MCF 10A (cell line): ENCODE results near the gene NPHP4. TPM values are rescaled to one million over a fixed set of nuclear protein-coding genes. Genes with fewer than 3 reads are reported as not detected.

Experiments used
- Bru-seq: library from RNA; stranded (reverse); fragments of 400-500 nt; gene quantifications from one replicate; lab custom pipeline; 2021; lab: Mats Ljungman, UMichigan
- BruChase-seq, 2 experiments: library from RNA; stranded (reverse); fragments of 400-500 nt; gene quantifications; one replicate each; lab custom pipeline; 2021; lab: Mats Ljungman, UMichigan
- BruUV-seq: library from RNA; stranded (reverse); fragments of 400-500 nt; replicated peaks from 2 replicates; lab custom pipeline; 2021; lab: Mats Ljungman, UMichigan
- CTCF ChIA-PET: fragments of 300-600 bp; sonication (Branson Sonifier 250); formaldehyde crosslinking; extraction: SDS; loops from one replicate; lab custom pipeline; 2021; ENCODE audit warnings: antibody characterized with exemption, inconsistent platforms; lab: Yijun Ruan, JAX
- POLR2A ChIA-PET: fragments of 300-600, 350-650 bp; sonication (Branson Sonifier 250); formaldehyde crosslinking; extraction: SDS; loops from one replicate; lab custom pipeline; 2020; ENCODE audit warnings: antibody characterized with exemption, inconsistent platforms; lab: Yijun Ruan, JAX
- DNase-seq: peaks from one replicate; pipeline ENCODE4 v3.0.0-alpha.2; 2018; ENCODE audit not compliant: unreplicated experiment
- H3K27ac Mint-ChIP-seq: one replicate; pipeline ENCODE4 v1.8.0; 2022; ENCODE audit warnings: mild to moderate bottlenecking, low read depth, mixed read lengths; ENCODE audit not compliant: unreplicated experiment
- H3K27me3 Mint-ChIP-seq: one replicate; pipeline ENCODE4 v1.8.0; 2022; ENCODE audit warnings: mixed read lengths; ENCODE audit not compliant: insufficient read depth, unreplicated experiment
- H3K36me3 Mint-ChIP-seq: one replicate; pipeline ENCODE4 v1.8.0; 2022; ENCODE audit warnings: mild to moderate bottlenecking, moderate library complexity, mixed read lengths; ENCODE audit not compliant: insufficient read depth, unreplicated experiment
- H3K4me1 Mint-ChIP-seq: one replicate; pipeline ENCODE4 v1.8.0; 2022; ENCODE audit warnings: mixed read lengths; ENCODE audit not compliant: insufficient read depth, unreplicated experiment
- H3K4me3 Mint-ChIP-seq: one replicate; pipeline ENCODE4 v1.8.0; 2022; ENCODE audit warnings: mild to moderate bottlenecking, moderate library complexity, mixed read lengths; ENCODE audit not compliant: unreplicated experiment
- H3K9me3 Mint-ChIP-seq: one replicate; pipeline ENCODE4 v1.8.0; 2022; ENCODE audit warnings: mixed read lengths; ENCODE audit not compliant: unreplicated experiment
- CTCF ChIP-seq: fragments of 200-600 bp; IDR thresholded peaks from one replicate; pipeline ENCODE4 v1.8.0; 2022; ENCODE audit warnings: antibody characterized with exemption, mild to moderate bottlenecking; ENCODE audit not compliant: unreplicated experiment
- intact Hi-C: fragments of 100-400 bp; cut with micrococcal nuclease; formaldehyde crosslinking; loops from 2 replicates; pipeline ENCODE4 v1.14.1; 2022
- long read RNA-seq: library from polyadenylated mRNA; stranded (forward); transcript quantifications from one replicate; pipeline ENCODE4 v2.0.0, GENCODE V29; 2022
- total RNA-seq: library from RNA; stranded (reverse); gene quantifications from 2 replicates; pipeline ENCODE4 v1.2.3, GENCODE V29; 2022

NPHP4 gene
- 14.4 and 15.0 TPM in 2 replicates for total RNA-seq
- percentile 54 among the genes with signal in this experiment for Bru-seq, nascent RNA
- percentile 49 among the genes with signal in this experiment for BruChase-seq, experiment 1, labeled RNA remaining after a 6-hour chase
- BruChase-seq, experiment 2, labeled RNA remaining after a 2-hour chase: percentile 57 among the genes with signal in this experiment
- long read RNA-seq, full-length matches to known transcripts: 2 of 17 reads
- long read RNA-seq, partial matches to known transcripts: 6 of 17 reads
- long read RNA-seq, other reads (novel, unspliced or antisense): 9 of 17 reads

DNA sequence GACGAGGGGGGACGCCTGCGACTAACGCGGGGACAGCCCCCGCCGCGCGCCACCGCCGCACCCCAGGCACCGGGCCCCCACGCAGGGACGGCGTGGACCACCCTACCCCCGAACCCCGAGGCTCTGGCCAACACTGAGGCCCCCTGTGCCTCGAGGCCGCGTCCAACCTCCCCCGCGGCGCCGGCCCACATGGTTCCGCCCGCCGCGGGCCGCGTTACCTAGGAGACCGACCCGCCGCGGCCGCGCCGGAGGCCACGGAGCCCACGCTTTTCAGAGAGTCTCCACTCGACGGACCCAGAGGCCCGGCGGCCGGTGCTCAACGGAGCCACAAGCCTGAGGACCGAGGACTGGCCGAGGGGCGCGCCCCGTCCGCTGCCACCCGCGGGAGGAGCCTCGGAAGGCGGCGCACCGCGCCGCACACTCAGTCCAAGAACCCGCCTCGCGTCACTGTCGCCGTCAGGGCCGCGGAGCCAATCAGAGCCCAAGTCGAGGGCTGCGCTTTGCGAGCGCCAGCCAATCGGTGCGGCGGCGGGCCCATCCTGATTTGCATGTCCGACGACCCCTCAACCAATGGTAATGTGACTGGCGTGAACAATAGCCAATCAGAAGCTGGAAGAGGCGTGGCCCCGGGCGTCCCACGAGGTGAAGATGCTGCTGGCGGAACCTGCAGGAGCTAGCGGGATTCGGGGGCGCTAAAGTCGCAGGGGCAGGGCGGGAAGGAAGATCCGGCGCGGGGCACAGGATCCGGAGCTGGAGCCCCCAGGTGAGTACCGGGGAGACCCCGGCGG lies at the start of gene NPHP4:
TSS of gene NPHP4 (minus strand) at position 400 of the 788 bp plus-strand sequence. CDS start 6,136 bp downstream, outside the sequence.
- H3K9me3 Mint-ChIP-seq: no peaks in the 10 kb centered on the region
- H3K27me3 Mint-ChIP-seq: no peaks in the 10 kb centered on the region
- intact Hi-C loops: loop anchor here (1.0 kb wide), 1 partner anchor 33 kb away; no protein-coding TSS in a partner anchor
- POLR2A ChIA-PET: interaction anchor here (0.7 to 2.4 kb wide), 7 partner anchors 9 to 206 kb away, joined by 3 to 34 read pairs (median 3); no protein-coding TSS in a partner anchor
- no peak for TF ChIP-seq CTCF
- H3K27ac Mint-ChIP-seq: peak within 1 kb of the TSS; percentile 86
- CTCF ChIA-PET: interaction anchor here (0.9 kb wide), 1 partner anchor 9 kb away, joined by 3 read pairs; no protein-coding TSS in a partner anchor
- BruUV-seq: no TSS peak
- H3K36me3 Mint-ChIP-seq: peaks cover 14% of the 10 kb centered on the region
- DNase-seq: peak; percentile 99
- H3K4me1 Mint-ChIP-seq: peaks cover 6% of the 10 kb centered on the region
- H3K4me3 Mint-ChIP-seq: peak within 1 kb of the TSS; percentile 76

GRCh38 chr1:6041432-6042062 lies 49.3 kb upstream of the NPHP4 start:
- H3K9me3 Mint-ChIP-seq: no peaks in the 10 kb centered on the region
- ChIA-PET CTCF (no interaction called here), POLR2A (interaction anchor here (0.6 kb wide), 1 partner anchor 188 kb away, joined by 3 read pairs; no protein-coding TSS in a partner anchor)
- peaks cover under 1% of the 10 kb centered on the region for H3K36me3 Mint-ChIP-seq
- no TSS peak for BruUV-seq
- peak; percentile 32 for TF ChIP-seq CTCF
- H3K27me3 Mint-ChIP-seq: no peaks in the 10 kb centered on the region
- H3K27ac Mint-ChIP-seq: no peak overlapping the region
- intact Hi-C loops: no loop called here
- no peaks in the 10 kb centered on the region for H3K4me1 Mint-ChIP-seq
- no peak overlapping the region for H3K4me3 Mint-ChIP-seq
- DNase-seq: peak; percentile 27

DNA sequence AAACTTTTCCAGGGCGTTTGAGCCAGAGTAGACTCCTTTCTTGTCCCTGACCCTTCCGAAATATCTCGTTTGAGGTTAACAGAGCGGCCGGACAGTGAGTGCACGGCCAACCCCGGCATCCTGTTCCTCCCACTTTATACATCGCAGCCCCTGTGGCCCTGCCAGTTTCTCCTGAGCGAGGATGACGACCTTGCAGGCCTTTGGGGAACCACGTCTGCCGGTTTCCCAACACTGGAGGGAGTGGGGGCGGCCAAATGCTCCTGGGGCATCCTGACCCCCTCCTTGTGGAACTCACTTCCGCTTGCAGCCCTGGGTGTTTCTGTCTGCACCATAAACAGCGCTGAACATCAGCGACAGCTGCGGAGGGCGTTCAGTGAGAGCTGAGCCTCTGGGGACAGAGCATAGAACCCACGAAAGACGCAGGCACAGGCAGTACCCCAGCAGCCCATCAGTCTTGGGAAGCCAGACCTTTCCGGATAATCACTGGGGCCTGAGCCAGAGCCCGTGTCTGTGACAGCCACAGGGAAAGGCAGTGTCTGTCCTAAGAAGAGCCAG lies 48.7 kb upstream of the NPHP4 start:
- TF ChIP-seq CTCF: no peak
- Mint-ChIP-seq H3K9me3 (no peaks in the 10 kb centered on the region), H3K4me1 (no peaks in the 10 kb centered on the region), H3K27me3 (no peaks in the 10 kb centered on the region), H3K36me3 (peaks cover 2% of the 10 kb centered on the region), H3K4me3 (no peak overlapping the region), H3K27ac (no peak overlapping the region)
- no peak for DNase-seq
- intact Hi-C loops: no loop called here
- ChIA-PET CTCF (interaction anchor here (0.7 kb wide), 1 partner anchor 44 kb away, joined by 3 read pairs; no protein-coding TSS in a partner anchor), POLR2A (interaction anchor here (0.6 kb wide), 1 partner anchor 188 kb away, joined by 3 read pairs; no protein-coding TSS in a partner anchor)
- no TSS peak for BruUV-seq
